SK-N-SH (cell line): Measurements from ENCODE around the gene TMPRSS11A. TPM values are rescaled to one million over a fixed set of nuclear protein-coding genes. Genes with fewer than 3 reads are reported as not detected.

Experiments used
- CTCF ChIA-PET: fragments of 300-600, 350-600 bp; formaldehyde crosslinking; extraction: SDS; loops from one replicate; lab custom pipeline; 2021; lab: Yijun Ruan, JAX
- POLR2A ChIA-PET: fragments of 350-600 bp; sonication (Branson Sonifier 250); formaldehyde crosslinking; extraction: SDS; loops from one replicate; lab custom pipeline; 2020; ENCODE audit warnings: antibody characterized with exemption, inconsistent platforms; lab: Yijun Ruan, JAX
- DNase-seq: peaks from one replicate; pipeline ENCODE4 v3.0.0; 2012
- H2AFZ ChIP-seq: fragments of 200-600 bp; sonication (generic); 2 replicates; pipeline ENCODE4 v1.8.1; 2016; ENCODE audit warnings: antibody characterized with exemption, mild to moderate bottlenecking, low read depth
- H3F3A ChIP-seq: fragments of 200-600 bp; sonication (generic); replicated peaks from 2 replicates; pipeline ENCODE3; 2016; ENCODE audit warnings: antibody characterized with exemption, mild to moderate bottlenecking; ENCODE audit not compliant: insufficient read depth
- H3K27ac ChIP-seq, 2 experiments: fragments of 200-500 bp in 1 of 2; fragments of 200-600 bp in 1 of 2; sonication (Bioruptor generic) in 1 of 2; sonication (generic), shearing (Covaris generic) in 1 of 2; 2 replicates each; pipeline versions ENCODE4 v1.5.1 to v1.6.1; 2014 to 2016; ENCODE audit warnings: low read depth in 2 of 2, inconsistent platforms in 1 of 2, low read length in 1 of 2, mild to moderate bottlenecking in 1 of 2, mixed read lengths in 1 of 2
- H3K27me3 ChIP-seq: fragments of 200-600 bp; sonication (generic), shearing (Covaris generic); 2 replicates; pipeline ENCODE4 v1.6.1; 2016; ENCODE audit warnings: mixed run types; ENCODE audit not compliant: insufficient read depth
- H3K36me3 ChIP-seq, 2 experiments: fragments of 200-500 bp in 1 of 2; fragments of 200-600 bp in 1 of 2; sonication (Bioruptor generic) in 1 of 2; sonication (generic) in 1 of 2; replicated peaks in 1 of 2; 2 replicates each; pipeline versions ENCODE3 to v1.5.1; 2014 to 2016; ENCODE audit warnings: low read length in 1 of 2, mild to moderate bottlenecking in 1 of 2; ENCODE audit not compliant: insufficient read depth in 2 of 2, control insufficient read depth in 1 of 2
- H3K4me1 ChIP-seq, 2 experiments: fragments of 200-500 bp in 1 of 2; fragments of 200-600 bp in 1 of 2; sonication (Bioruptor generic) in 1 of 2; sonication (generic), shearing (Covaris generic) in 1 of 2; 2 replicates each; pipeline versions ENCODE4 v1.5.1 to v1.6.1; 2014 to 2016; ENCODE audit warnings: low read depth in 1 of 2, low read length in 1 of 2, mixed run types in 1 of 2; ENCODE audit not compliant: insufficient read depth in 2 of 2, control insufficient read depth in 1 of 2
- H3K4me2 ChIP-seq: fragments of 200-600 bp; sonication (generic), shearing (Covaris generic); 2 replicates; pipeline ENCODE4 v1.6.1; 2017; ENCODE audit warnings: mixed run types
- H3K4me3 ChIP-seq, 2 experiments: fragments of 200-500 bp in 1 of 2; fragments of 200-600 bp in 1 of 2; sonication (Bioruptor generic) in 1 of 2; sonication (generic), shearing (Covaris generic) in 1 of 2; 2 replicates each; pipeline versions ENCODE4 v1.5.1 to v1.8.1; 2014 to 2016; ENCODE audit warnings: low read depth in 2 of 2, inconsistent platforms in 1 of 2, low read length in 1 of 2, mild to moderate bottlenecking in 1 of 2, mixed read lengths in 1 of 2, moderate library complexity in 1 of 2
- H3K79me2 ChIP-seq: fragments of 200-600 bp; sonication (generic); 2 replicates; pipeline ENCODE4 v1.8.1; 2017; ENCODE audit warnings: mild to moderate bottlenecking; ENCODE audit not compliant: insufficient read depth
- H3K9ac ChIP-seq: fragments of 200-600 bp; sonication (generic); 2 replicates; pipeline ENCODE4 v1.6.1; 2017; ENCODE audit warnings: mixed run types
- H3K9me2 ChIP-seq: fragments of 200-600 bp; sonication (generic); 2 replicates; pipeline ENCODE4 v1.6.1; 2017; ENCODE audit warnings: mixed run types
- H3K9me3 ChIP-seq: fragments of 200-600 bp; sonication (generic); 2 replicates; pipeline ENCODE4 v1.6.1; 2017; ENCODE audit warnings: mixed run types, mild to moderate bottlenecking, moderate library complexity
- H4K20me1 ChIP-seq: fragments of 200-600 bp; sonication (generic); 2 replicates; pipeline ENCODE4 v1.6.1; 2017; ENCODE audit warnings: mild to moderate bottlenecking, mixed run types; ENCODE audit not compliant: insufficient read depth
- CHD2 ChIP-seq: fragments of 150-350 bp; IDR thresholded peaks from 2 replicates; pipeline ENCODE4 v1.6.1; 2018; ENCODE audit warnings: low read length; ENCODE audit not compliant: partially characterized antibody
- ELF1 ChIP-seq: IDR thresholded peaks from 2 replicates; pipeline ENCODE4 v1.4.0; 2012
- FOSL2 ChIP-seq: IDR thresholded peaks from 2 replicates; pipeline ENCODE4 v1.4.0; 2012; ENCODE audit warnings: low read depth, mild to moderate bottlenecking, moderate library complexity, borderline replicate concordance
- GATA2 ChIP-seq: sonication (generic); formaldehyde crosslinking; IDR thresholded peaks from 2 replicates; pipeline ENCODE4 v1.5.0; 2020; ENCODE audit warnings: mild to moderate bottlenecking, missing genetic modification reagents
- NRF1 ChIP-seq: IDR thresholded peaks from 2 replicates; pipeline ENCODE4 v1.6.1; 2012; ENCODE audit warnings: low read depth, mild to moderate bottlenecking, low read length
- POLR2AphosphoS5 ChIP-seq: IDR thresholded peaks from 2 replicates; pipeline ENCODE4 v1.6.1; 2012; ENCODE audit warnings: low read depth, low read length
- RAD21 ChIP-seq: IDR thresholded peaks from 2 replicates; pipeline ENCODE4 v1.6.1; 2012; ENCODE audit warnings: mild to moderate bottlenecking, low read length
- RFX5 ChIP-seq: IDR thresholded peaks from 2 replicates; pipeline ENCODE4 v1.6.1; 2012; ENCODE audit warnings: mild to moderate bottlenecking, improper control_type of control experiment, low read length
- RXRA ChIP-seq: IDR thresholded peaks from 2 replicates; pipeline ENCODE4 v1.4.0; 2012; ENCODE audit warnings: low read depth, mild to moderate bottlenecking, borderline replicate concordance
- SIN3A ChIP-seq: IDR thresholded peaks from 2 replicates; pipeline ENCODE4 v1.6.1; 2012; ENCODE audit warnings: low read depth, mild to moderate bottlenecking, low read length, moderate library complexity, borderline replicate concordance
- TAF1 ChIP-seq: IDR thresholded peaks from 2 replicates; pipeline ENCODE4 v1.6.1; 2012; ENCODE audit warnings: low read depth, mild to moderate bottlenecking, low read length, moderate library complexity, borderline replicate concordance
- TEAD4 ChIP-seq: IDR thresholded peaks from 2 replicates; pipeline ENCODE4 v1.4.0; 2012; ENCODE audit warnings: mild to moderate bottlenecking, borderline replicate concordance; ENCODE audit not compliant: insufficient read depth
- ZBTB33 ChIP-seq: IDR thresholded peaks from 2 replicates; pipeline ENCODE4 v1.4.0; 2012; ENCODE audit warnings: low read depth, borderline replicate concordance
- WGBS: methylation state at CpG from one replicate; pipeline ENCODE4 v1.1.6; 2017; ENCODE audit warnings: low lambda C conversion rate; 5-methylcytosine and 5-hydroxymethylcytosine counted together
- polyA plus RNA-seq, 3 experiments: library from polyadenylated mRNA; depleted of rRNA; stranded (reverse); fragments of >200 nt; gene quantifications; 2 replicates each; pipeline ENCODE4 v1.2.3, GENCODE V29; 2012
- TF ChIP-seq, protein P1 (sequence below): IDR thresholded peaks from 2 replicates; pipeline ENCODE4 v1.6.1; 2012; ENCODE audit warnings: mild to moderate bottlenecking, low read depth, low read length, moderate library complexity
- TF ChIP-seq, protein P2 (sequence below): IDR thresholded peaks from 2 replicates; pipeline ENCODE4 v1.4.0; 2012; ENCODE audit warnings: low read depth, borderline replicate concordance
- TF ChIP-seq, protein P3 (sequence below): IDR thresholded peaks from 2 replicates; pipeline ENCODE4 v1.4.0; 2012; ENCODE audit warnings: low read depth
- TF ChIP-seq, protein P4 (sequence below): fragments of 150-350 bp; IDR thresholded peaks from 2 replicates; pipeline ENCODE4 v1.6.1; 2016; ENCODE audit warnings: mild to moderate bottlenecking, low read depth, low read length
- TF ChIP-seq, protein P5 (sequence below): fragments of 150-350 bp; IDR thresholded peaks from 2 replicates; pipeline ENCODE4 v1.6.1; 2017; ENCODE audit warnings: antibody characterized with exemption, low read length, low read depth, borderline replicate concordance

Gene TMPRSS11A
- polyA plus RNA-seq, 1 of the 3 experiments (the other 2 are of a cell fraction), result not detected

- CTCF ChIA-PET, result no interaction called here
- WGBS, result 35% methylated on average over 5 of the region's 5 CpGs
- no peak overlapping the region for H2AFZ ChIP-seq
Measured at GRCh38 chr4:67933038-67933437, 30.3 kb downstream of the TMPRSS11A start.

More at GRCh38 chr4:67933038-67933437, 30.3 kb downstream of the TMPRSS11A start:
- Histone ChIP-seq H3K9me3 (no peaks in the 10 kb centered on the region), H3F3A (no peaks in the 10 kb centered on the region), H3K79me2 (no peaks in the 10 kb centered on the region), H4K20me1 (no peaks in the 10 kb centered on the region), H3K36me3 (no peaks in the 10 kb centered on the region), H3K27ac (no peak overlapping the region), H3K9me2 (no peaks in the 10 kb centered on the region), H3K27me3 (no peaks in the 10 kb centered on the region), H3K9ac (no peak overlapping the region), H3K4me1 (no peaks in the 10 kb centered on the region), H3K4me2 (no peak overlapping the region), H3K4me3 (no peak overlapping the region)
- POLR2A ChIA-PET, result no interaction called here
- DNase-seq, result no peak
- TF ChIP-seq GATA2 (CRISPR knock-in tag) (no peak), TAF1 (no peak), TEAD4 (no peak), RAD21 (no peak), CHD2 (no peak), POLR2AphosphoS5 (no peak), RXRA (no peak), ELF1 (no peak), RFX5 (no peak), NRF1 (no peak), FOSL2 (no peak), SIN3A (no peak), ZBTB33 (no peak)
- TF ChIP-seq, protein P1, sequence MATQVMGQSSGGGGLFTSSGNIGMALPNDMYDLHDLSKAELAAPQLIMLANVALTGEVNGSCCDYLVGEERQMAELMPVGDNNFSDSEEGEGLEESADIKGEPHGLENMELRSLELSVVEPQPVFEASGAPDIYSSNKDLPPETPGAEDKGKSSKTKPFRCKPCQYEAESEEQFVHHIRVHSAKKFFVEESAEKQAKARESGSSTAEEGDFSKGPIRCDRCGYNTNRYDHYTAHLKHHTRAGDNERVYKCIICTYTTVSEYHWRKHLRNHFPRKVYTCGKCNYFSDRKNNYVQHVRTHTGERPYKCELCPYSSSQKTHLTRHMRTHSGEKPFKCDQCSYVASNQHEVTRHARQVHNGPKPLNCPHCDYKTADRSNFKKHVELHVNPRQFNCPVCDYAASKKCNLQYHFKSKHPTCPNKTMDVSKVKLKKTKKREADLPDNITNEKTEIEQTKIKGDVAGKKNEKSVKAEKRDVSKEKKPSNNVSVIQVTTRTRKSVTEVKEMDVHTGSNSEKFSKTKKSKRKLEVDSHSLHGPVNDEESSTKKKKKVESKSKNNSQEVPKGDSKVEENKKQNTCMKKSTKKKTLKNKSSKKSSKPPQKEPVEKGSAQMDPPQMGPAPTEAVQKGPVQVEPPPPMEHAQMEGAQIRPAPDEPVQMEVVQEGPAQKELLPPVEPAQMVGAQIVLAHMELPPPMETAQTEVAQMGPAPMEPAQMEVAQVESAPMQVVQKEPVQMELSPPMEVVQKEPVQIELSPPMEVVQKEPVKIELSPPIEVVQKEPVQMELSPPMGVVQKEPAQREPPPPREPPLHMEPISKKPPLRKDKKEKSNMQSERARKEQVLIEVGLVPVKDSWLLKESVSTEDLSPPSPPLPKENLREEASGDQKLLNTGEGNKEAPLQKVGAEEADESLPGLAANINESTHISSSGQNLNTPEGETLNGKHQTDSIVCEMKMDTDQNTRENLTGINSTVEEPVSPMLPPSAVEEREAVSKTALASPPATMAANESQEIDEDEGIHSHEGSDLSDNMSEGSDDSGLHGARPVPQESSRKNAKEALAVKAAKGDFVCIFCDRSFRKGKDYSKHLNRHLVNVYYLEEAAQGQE, result no peak
- TF ChIP-seq, protein P2, sequence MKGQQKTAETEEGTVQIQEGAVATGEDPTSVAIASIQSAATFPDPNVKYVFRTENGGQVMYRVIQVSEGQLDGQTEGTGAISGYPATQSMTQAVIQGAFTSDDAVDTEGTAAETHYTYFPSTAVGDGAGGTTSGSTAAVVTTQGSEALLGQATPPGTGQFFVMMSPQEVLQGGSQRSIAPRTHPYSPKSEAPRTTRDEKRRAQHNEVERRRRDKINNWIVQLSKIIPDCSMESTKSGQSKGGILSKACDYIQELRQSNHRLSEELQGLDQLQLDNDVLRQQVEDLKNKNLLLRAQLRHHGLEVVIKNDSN, result no peak
- TF ChIP-seq, protein P3, sequence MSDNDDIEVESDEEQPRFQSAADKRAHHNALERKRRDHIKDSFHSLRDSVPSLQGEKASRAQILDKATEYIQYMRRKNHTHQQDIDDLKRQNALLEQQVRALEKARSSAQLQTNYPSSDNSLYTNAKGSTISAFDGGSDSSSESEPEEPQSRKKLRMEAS, result no peak
- TF ChIP-seq, protein P4, sequence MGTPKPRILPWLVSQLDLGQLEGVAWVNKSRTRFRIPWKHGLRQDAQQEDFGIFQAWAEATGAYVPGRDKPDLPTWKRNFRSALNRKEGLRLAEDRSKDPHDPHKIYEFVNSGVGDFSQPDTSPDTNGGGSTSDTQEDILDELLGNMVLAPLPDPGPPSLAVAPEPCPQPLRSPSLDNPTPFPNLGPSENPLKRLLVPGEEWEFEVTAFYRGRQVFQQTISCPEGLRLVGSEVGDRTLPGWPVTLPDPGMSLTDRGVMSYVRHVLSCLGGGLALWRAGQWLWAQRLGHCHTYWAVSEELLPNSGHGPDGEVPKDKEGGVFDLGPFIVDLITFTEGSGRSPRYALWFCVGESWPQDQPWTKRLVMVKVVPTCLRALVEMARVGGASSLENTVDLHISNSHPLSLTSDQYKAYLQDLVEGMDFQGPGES, result no peak
- TF ChIP-seq, protein P5, sequence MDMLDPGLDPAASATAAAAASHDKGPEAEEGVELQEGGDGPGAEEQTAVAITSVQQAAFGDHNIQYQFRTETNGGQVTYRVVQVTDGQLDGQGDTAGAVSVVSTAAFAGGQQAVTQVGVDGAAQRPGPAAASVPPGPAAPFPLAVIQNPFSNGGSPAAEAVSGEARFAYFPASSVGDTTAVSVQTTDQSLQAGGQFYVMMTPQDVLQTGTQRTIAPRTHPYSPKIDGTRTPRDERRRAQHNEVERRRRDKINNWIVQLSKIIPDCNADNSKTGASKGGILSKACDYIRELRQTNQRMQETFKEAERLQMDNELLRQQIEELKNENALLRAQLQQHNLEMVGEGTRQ, result no peak
